Rectal smooth muscle tissue (tissue), 1 donor: ENCODE data around the gene COL11A2.

Experiments used
- H3K27ac ChIP-seq: one replicate; pipeline ENCODE4 v1.7.0; 2013; ENCODE audit warnings: low read depth, low read length, inconsistent platforms
- H3K27me3 ChIP-seq: one replicate; pipeline ENCODE4 v1.7.0; 2013; ENCODE audit warnings: low read length; ENCODE audit not compliant: control insufficient read depth, insufficient read depth
- H3K36me3 ChIP-seq: one replicate; pipeline ENCODE4 v1.7.0; 2013; ENCODE audit warnings: low read length; ENCODE audit not compliant: control insufficient read depth, insufficient read depth
- H3K4me1 ChIP-seq: one replicate; pipeline ENCODE4 v1.7.0; 2013; ENCODE audit warnings: low read length; ENCODE audit not compliant: control insufficient read depth, insufficient read depth
- H3K4me3 ChIP-seq: one replicate; pipeline ENCODE4 v1.7.0; 2013; ENCODE audit warnings: low read length
- H3K9ac ChIP-seq: one replicate; pipeline ENCODE4 v1.7.0; 2013; ENCODE audit warnings: low read length

COL11A2 gene

GRCh38 chr6:33204415-33205190 lies 12.3 kb upstream of the COL11A2 start, which contains the start of gene HSD17B8:
HSD17B8 (plus strand) TSS chr6:33204655; CDS start chr6:33204669, 14 bp downstream.
- peak within 1 kb of the TSS; percentile 92 for H3K4me3 ChIP-seq
- peaks cover 16% of the 10 kb centered on the region for H3K36me3 ChIP-seq
- H3K27ac ChIP-seq = peak within 1 kb of the TSS; percentile 61
- peaks cover 22% of the 10 kb centered on the region for H3K4me1 ChIP-seq
- H3K9ac ChIP-seq = peak within 1 kb of the TSS; percentile 58
- no peaks in the 10 kb centered on the region for H3K27me3 ChIP-seq

GRCh38 chr6:33204165-33204414 lies 11.8 kb upstream of the COL11A2 start:
- Histone ChIP-seq H3K9ac (no peak overlapping the region), H3K27ac (no peak overlapping the region), H3K27me3 (no peaks in the 10 kb centered on the region), H3K4me1 (peaks cover 22% of the 10 kb centered on the region), H3K36me3 (peaks cover 16% of the 10 kb centered on the region), H3K4me3 (peak overlapping the region; percentile 92)

GRCh38 chr6:33203443-33204164 lies 11.3 kb upstream of the COL11A2 start:
- Histone ChIP-seq H3K27ac (no peak overlapping the region), H3K36me3 (peaks cover 16% of the 10 kb centered on the region), H3K27me3 (no peaks in the 10 kb centered on the region), H3K9ac (no peak overlapping the region), H3K4me1 (peaks cover 22% of the 10 kb centered on the region), H3K4me3 (peak overlapping the region; percentile 92)

GRCh38 chr6:33202799-33203198 lies 10.5 kb upstream of the COL11A2 start:
- Histone ChIP-seq H3K27me3 (no peaks in the 10 kb centered on the region), H3K9ac (no peak overlapping the region), H3K4me1 (peaks cover 22% of the 10 kb centered on the region), H3K27ac (no peak overlapping the region), H3K36me3 (peaks cover 16% of the 10 kb centered on the region), H3K4me3 (no peak overlapping the region)

GRCh38 chr6:33201935-33202334 lies 9.7 kb upstream of the COL11A2 start:
- Histone ChIP-seq H3K4me1 (peaks cover 19% of the 10 kb centered on the region), H3K36me3 (peaks cover 22% of the 10 kb centered on the region), H3K4me3 (peak overlapping the region; percentile 91), H3K9ac (no peak overlapping the region), H3K27me3 (no peaks in the 10 kb centered on the region), H3K27ac (no peak overlapping the region)

- H3K36me3 ChIP-seq = peaks cover 29% of the 10 kb centered on the region
- H3K4me1 ChIP-seq = peaks cover 19% of the 10 kb centered on the region
- H3K9ac ChIP-seq = peak overlapping the region; percentile 74
- peak overlapping the region; percentile 99 for H3K27ac ChIP-seq
- H3K4me3 ChIP-seq = peak overlapping the region; percentile 91
- no peaks in the 10 kb centered on the region for H3K27me3 ChIP-seq
Observed at GRCh38 chr6:33201147-33201545, 8.9 kb upstream of the COL11A2 start.

GRCh38 chr6:33200219-33201146 lies 8.2 kb upstream of the COL11A2 start, which contains the start of the genes RXRB and SLC39A7:
RXRB (minus strand) TSS chr6:33200665; CDS start chr6:33200476, 189 bp downstream.
SLC39A7 (plus strand) TSS chr6:33200867; CDS start chr6:33201246, 379 bp downstream.
- Histone ChIP-seq H3K27me3 (no peaks in the 10 kb centered on the region), H3K36me3 (peaks cover 35% of the 10 kb centered on the region), H3K4me1 (peaks cover 19% of the 10 kb centered on the region), H3K4me3 (peak within 1 kb of the TSS; percentile 91), H3K9ac (peak within 1 kb of the TSS; percentile 99), H3K27ac (peak within 1 kb of the TSS; percentile 99)

- Histone ChIP-seq H3K27ac (peak overlapping the region; percentile 99), H3K4me3 (peak overlapping the region; percentile 91), H3K27me3 (no peaks in the 10 kb centered on the region), H3K36me3 (peaks cover 39% of the 10 kb centered on the region), H3K4me1 (peaks cover 19% of the 10 kb centered on the region), H3K9ac (peak overlapping the region; percentile 99)
Observed at GRCh38 chr6:33199687-33200218, 7.5 kb upstream of the COL11A2 start.

- H3K27me3 ChIP-seq = no peaks in the 10 kb centered on the region
- H3K27ac ChIP-seq = no peak overlapping the region
- peak overlapping the region; percentile 91 for H3K4me3 ChIP-seq
- H3K4me1 ChIP-seq = peaks cover 17% of the 10 kb centered on the region
- no peak overlapping the region for H3K9ac ChIP-seq
- H3K36me3 ChIP-seq = peaks cover 43% of the 10 kb centered on the region
Observed at GRCh38 chr6:33198853-33199436, 6.7 kb upstream of the COL11A2 start.

GRCh38 chr6:33198159-33198852 lies 6.0 kb upstream of the COL11A2 start:
- no peak overlapping the region for H3K9ac ChIP-seq

GRCh38 chr6:33197431-33198048 lies 5.3 kb upstream of the COL11A2 start:
- H3K4me1 ChIP-seq = peaks cover 14% of the 10 kb centered on the region
- peaks cover 1% of the 10 kb centered on the region for H3K27me3 ChIP-seq
- no peak overlapping the region for H3K27ac ChIP-seq
- H3K4me3 ChIP-seq = no peak overlapping the region
- H3K36me3 ChIP-seq = peaks cover 33% of the 10 kb centered on the region
- H3K9ac ChIP-seq = no peak overlapping the region

More at GRCh38 chr6:33198159-33198852, 6.0 kb upstream of the COL11A2 start:
- H3K4me3 ChIP-seq = no peak overlapping the region
- peaks cover 37% of the 10 kb centered on the region for H3K36me3 ChIP-seq
- H3K27ac ChIP-seq = no peak overlapping the region
- H3K27me3 ChIP-seq = no peaks in the 10 kb centered on the region
- H3K4me1 ChIP-seq = peaks cover 15% of the 10 kb centered on the region
